Left ventricle myocardium superior (tissue), 1 donor: ENCODE data around the gene KANK4. TPM values are rescaled to one million over a fixed set of nuclear protein-coding genes. Genes with fewer than 3 reads are reported as not detected.
"Not testable (repeated sequence)": the region's sequence is repeated elsewhere in the genome, so short reads cannot be mapped to it uniquely, and the experiment has no call there.

Source experiments
- ATAC-seq: fragments of 200-7000 bp; cut with Tn5 transposase; one replicate; pipeline ENCODE4 v1.9.1; 2020; ENCODE audit warnings: mild to moderate bottlenecking, moderate library complexity
- DNase-seq: peaks from one replicate; pipeline ENCODE4 v3.0.0-alpha.2; 2020
- intact Hi-C: fragments of 100-400 bp; cut with micrococcal nuclease; formaldehyde crosslinking; loops from one replicate; pipeline ENCODE4 v1.11.0; 2022
- total RNA-seq: library from RNA; stranded (reverse); fragmentation: NEBNext Ultra II Directional; extraction: Animal tissue kit (Norgen Biotek cat#: 25700); gene quantifications from one replicate; pipeline ENCODE4 v1.2.1, GENCODE V29; 2021
- donor health status: DM: no; HTN: yes; CAD: no; lungs with severe emphysema.

Gene KANK4
- total RNA-seq, 1 donor from 2014 or later, result 0.25 TPM

DNA sequence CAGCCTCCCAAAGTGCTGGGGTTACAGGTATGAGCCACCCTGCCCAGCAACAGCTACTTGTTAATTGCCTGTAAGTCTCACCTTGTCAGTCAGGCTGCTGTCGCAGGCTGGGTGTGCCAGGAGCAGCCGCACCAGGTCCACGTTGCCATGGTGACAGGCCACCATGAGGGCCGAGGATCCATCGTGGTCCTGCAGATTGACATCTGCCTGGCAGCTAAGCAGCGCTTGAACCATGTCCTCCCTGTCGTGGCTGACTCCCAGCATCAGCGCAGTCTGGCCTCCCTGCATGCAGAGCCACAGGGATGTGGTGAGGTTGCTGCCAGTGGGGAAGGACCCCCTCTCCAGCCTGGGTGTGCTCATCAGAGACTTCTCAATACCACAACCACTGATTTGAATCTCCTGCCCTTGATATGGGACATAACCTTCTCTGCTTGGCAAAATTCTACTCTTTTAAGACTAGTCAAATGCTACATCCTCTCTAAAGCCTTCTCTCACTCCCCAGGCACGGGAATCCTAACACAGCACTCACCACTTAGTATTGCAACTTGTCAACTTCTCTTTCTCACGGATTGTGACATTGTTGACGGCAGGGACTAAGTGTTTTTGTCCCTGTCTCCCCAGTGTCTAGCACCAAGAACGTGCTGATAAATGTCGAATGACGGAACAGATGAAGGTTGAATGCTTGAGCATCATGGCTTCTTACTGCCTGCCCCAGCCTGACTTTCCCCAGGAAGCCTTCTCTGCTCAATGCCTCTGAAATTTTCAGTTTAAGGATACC is 71.7 kb downstream of the KANK4 start:
- intact Hi-C loops, result no loop called here
- DNase-seq, result no peak
- no peak for ATAC-seq

DNA sequence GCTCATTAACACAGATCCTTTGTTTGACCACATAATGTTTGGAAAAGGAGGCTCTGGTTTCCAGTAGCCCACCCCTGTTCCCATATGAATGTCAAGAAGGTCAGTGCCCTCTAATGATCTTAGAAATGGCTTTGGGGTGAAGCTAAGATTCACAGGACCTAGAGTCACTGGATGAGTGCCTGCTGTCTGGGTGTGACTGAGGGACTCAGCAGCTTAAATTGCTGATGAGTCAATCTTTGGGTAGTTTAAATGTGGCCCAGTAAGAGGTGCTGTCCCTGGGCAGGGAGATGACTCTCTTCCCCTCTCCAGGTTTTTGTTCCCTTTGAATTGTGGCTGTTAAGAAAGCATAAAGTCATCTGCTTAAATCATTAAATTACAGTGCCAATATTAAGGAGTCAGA is 74.0 kb downstream of the KANK4 start:
- intact Hi-C loops, result no loop called here
- no peak for DNase-seq
- ATAC-seq, result no peak

DNA sequence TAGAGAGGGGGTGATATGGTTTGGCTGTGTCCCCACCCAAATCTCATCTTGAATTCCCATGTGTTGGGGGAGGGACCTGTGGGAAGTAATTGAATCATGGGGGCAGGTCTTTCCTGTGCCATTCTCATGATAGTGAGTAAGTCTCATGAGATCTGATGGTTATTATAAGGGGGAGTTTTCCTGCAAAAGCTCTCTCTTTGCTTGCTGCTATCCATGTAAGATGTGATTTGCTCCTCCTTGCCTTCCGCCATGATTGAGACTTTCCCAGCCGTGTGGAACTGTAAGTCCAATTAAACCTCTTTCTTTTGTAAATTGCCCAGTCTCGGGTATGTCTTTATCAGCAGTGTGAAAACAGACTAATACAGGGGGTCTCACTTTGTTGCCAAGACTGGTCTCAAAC is 74.9 kb downstream of the KANK4 start:
- ATAC-seq, DNase-seq, intact Hi-C loops: not testable (repeated sequence)

DNA sequence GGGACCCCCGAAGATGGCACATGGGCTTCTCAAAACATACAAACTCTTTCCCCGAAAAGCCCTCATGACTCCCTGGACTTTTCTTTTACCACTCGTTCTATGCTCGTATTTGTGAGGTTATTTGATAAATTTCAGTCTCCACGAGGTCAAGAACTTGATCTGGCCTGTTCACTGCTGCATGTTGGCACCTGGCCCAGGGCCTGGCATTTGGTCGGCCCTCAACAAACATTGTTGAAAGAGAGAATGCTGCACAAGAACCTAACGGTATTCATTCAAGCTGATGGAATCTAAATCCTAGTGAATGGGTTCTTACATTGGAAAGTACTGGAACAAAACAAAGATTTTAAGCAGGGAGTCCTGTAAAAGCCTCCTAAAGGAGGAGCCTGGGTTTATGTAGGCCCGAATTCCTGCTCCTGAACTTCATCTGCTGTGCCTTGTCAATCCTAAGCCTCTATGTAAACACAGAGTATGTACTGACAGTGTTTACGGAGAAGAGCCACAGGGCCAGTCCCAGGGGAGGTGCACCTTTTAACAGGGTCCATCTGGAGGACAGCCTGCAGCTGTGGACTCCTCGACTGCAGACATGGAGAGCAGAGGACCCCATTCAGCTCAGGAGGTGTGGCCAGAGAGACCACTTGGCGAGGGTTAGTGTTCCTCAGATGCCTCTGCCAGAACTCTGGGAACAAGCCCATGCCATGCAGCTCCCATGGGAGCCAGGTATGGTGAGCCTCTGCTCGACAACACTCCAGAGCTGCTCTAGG is 77.7 kb downstream of the KANK4 start:
- intact Hi-C loops, result no loop called here
- no peak for ATAC-seq
- peak; percentile 65 for DNase-seq

DNA sequence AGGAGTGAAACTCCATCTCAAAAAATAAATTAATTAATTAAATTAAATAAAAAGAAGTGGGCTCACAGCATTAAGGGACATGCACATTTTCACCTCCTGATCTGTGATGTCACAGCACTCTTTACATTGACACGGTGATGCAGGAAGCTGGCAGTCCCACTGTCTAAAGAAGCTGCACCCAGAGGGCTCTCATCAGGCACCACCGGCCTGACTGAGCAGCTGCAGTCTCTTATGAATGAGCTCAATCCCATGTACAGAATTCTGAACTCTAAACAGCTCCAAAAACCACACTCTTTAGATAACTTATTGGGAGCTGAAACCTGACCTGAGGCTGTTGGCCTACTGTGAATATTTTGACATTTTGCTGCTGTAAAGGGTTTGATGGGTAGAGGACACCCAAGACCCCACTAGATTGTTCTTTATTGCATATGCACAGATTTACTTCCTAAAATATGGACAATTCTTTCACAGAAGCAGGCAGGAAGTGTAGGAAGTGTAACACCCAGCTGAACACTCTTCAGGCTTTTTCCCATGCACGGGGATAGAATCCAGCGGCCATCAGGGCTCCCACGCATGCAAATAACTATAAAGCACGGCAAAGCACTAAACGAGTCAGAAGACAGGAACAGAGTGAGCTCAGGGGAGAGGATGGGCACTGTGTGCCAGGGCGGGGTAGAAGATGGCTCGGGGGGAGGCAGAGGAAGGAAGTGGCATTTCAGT is 78.4 kb downstream of the KANK4 start:
- ATAC-seq (no peak), DNase-seq (no peak)
- intact Hi-C loops, result no loop called here

DNA sequence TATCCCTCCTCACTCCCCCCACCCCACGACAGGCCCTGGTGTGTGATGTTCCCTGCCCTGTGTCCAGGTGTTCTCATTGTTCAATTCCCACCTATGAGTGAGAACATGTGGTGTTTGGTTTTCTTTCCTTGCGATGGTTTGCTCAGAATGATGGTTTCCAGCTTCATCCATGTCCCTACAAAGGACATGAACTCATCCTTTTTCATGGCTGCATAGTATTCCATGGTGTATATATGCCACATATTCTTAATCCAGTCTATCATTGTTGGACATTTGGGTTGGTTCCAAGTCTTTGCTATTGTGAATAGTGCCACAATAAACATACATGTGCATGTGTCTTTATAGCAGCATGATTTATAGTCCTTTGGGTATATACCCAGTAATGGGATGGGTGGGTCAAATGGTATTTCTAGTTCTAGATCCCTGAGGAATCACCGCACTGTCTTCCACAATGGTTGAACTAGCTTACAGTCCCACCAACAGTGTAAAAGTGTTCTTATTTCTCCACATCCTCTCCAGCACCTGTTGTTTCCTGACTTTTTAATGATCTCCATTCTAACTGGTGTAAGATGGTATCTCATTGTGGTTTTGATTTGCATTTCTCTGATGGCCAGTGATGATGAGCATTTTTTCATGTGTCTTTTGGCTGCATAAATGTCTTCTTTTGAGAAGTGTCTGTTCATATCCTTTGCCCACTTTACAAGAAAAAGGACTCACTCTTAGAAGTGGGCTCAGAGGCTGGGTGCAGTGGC is 79.4 kb downstream of the KANK4 start:
- intact Hi-C loops, ATAC-seq, DNase-seq: not testable (repeated sequence)

DNA sequence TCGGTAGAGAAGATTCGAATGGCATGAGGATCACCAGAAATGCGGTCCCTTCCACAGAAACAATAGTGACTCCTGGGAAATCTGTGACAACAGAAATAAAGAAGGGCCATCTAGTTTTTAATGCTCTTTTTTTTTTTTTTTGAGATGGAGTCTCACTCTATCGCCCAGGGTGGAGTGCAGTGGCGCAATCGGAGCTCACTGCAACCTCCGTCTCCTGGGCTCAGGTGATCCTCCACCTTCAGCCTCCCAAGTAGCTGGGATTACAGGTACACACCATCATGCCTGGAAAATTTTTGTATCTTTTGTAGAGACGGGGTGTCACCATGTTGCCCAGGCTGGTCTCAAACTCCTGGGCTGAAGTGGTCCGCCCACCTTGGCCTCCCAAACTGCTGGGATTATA is 80.7 kb downstream of the KANK4 start:
- intact Hi-C loops, result no loop called here
- ATAC-seq (no peak), DNase-seq (no peak)

DNA sequence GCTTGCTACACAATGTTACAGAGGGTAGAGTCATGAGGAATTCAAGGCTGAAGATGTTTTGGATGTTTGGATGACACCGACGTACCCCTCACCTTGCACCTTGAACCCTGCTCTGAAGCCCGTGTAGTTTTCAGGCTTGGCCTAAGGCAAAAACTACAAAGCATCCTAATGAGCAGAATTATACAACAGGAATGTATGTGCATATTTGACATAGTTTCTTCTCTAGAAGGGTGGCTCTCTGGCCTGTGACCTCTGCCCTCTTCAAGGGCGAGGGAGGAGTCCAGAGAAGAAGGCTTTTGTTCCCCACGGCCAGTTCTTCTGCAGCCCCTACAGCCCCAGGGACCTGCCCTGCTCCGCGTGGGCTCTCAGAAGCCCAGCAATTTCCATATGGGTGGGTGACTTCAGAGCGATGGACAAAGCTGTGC is 81.3 kb downstream of the KANK4 start:
- no peak for ATAC-seq
- intact Hi-C loops, result no loop called here
- DNase-seq, result no peak

DNA sequence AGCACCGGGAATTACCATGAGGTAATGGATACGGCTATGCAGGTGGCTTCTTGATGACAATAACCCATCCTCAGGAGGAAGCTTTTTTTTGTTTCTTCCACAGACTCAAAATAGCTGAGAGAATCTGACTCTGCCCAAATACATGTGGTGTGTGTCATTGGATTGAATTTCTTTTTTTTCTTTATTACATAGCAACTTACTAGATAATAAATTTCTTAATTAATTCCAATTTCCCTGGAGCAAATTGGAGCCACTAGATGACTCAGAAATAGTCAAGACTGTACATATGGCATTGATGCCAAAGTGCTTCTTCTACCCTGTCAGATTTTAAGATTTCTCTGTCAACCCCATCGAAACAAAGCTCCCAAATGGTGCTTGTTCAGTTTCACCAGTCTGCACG is 81.9 kb downstream of the KANK4 start:
- no peak for DNase-seq
- intact Hi-C loops, result no loop called here
- no peak for ATAC-seq

DNA sequence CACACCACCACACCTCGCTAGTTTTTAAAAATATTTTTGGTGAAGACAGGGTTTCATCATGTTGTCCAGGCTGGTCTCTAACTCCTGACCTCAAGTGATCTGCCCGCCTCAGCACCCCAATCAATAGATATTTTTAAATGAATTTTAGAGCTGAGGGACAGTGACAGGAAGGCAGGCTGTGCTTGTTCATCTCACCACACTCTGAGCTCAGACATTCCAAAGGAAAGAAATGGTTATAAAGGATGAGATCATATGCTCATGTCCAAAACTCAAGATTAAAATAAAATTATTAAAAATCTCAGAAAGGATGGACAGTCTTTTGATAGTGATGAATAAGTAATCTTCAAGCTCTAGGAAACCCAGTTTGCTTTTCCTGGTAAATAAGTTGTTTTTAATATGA is 83.7 kb downstream of the KANK4 start:
- intact Hi-C loops, result no loop called here
- DNase-seq (no peak), ATAC-seq (no peak)

DNA sequence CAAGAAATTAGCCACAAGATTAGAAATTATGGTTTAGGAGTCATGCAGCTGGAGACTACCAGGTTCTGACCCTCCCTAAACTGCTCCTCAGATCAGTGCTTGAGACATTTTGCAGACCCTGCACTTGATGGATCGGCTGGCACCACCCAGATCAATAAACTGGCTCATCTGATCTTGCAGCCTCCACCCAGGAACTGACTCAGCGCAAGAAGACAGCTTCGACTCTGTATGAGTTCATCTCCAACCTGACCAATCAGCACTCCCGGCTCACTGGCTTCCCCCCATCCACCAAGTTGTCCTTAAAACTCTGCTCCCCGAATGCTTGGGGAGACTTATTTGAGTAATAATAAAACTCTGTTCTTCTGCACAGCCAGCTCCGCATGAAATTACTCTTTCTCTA is 84.5 kb downstream of the KANK4 start:
- ATAC-seq, result no peak

DNA sequence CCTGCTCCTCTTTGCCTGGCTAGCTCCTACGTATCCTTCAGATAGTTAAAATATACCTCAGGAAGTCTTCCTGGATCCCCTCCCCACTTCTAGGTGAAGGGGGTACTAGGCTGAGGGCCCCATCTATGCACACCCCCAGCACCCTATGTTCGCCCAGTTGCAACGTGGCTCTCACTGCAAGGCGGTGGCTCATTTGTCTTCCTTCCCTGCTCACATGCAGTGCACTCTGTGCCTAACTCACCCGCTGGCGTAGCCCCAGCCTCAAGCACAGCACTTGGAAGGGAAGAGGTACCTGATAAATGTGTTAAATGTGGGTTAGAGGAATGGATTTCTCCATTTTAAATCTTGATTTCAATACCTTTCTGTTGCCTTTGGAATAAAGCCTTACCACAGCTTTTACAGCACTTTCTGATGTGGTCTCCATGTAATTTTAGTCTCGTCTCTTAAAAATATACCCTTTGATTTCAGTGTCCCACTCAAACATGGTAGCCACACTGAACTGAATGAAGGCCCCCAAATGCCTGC is 85.2 kb downstream of the KANK4 start:
- intact Hi-C loops, result no loop called here
- no peak for DNase-seq

More for the DNA sequence above, 84.5 kb downstream of the KANK4 start:
- intact Hi-C loops, result no loop called here
- DNase-seq, result no peak

DNA sequence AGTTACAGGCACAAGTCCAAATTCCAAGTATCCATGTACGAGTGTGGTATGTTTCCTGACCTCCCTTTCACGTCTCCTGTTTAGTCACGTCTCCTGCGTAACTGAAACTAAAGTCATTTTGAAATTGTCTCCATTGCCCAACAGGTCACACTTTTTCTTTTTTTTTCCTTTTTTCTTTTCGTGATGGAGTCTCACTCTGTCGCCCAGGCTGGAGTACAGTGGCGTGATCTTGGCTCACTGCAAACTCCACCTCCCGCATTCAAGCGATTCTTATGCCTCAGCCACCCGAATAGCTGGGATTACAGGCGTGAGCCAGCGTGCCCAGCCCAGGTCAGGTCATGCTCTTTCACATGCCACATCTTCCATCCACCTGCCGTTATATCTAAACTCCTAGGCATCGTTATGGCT is 86.4 kb downstream of the KANK4 start:
- intact Hi-C loops, result no loop called here
- no peak for DNase-seq
- ATAC-seq, result no peak

More for the DNA sequence above, 85.2 kb downstream of the KANK4 start:
- no peak for ATAC-seq

DNA sequence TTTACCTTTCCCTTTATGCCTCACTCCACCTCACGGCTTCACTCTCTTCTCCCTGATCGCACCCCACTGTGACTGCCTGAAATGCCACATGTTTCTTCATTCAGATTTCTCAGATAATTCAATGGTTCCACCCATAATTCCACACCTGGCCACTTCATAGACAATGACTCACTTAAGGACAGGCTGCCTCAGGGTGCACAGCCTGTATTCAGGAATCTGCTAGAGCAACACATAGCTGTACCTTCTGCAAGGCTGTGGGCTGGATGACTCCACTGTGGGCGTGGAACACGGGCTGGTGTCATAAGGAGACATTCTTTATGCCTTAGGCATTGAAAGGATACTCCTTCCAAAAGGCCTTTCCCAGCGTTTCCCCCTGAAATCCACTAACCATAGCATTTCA is 88.5 kb downstream of the KANK4 start:
- intact Hi-C loops, result no loop called here
- ATAC-seq, result no peak
- no peak for DNase-seq

DNA sequence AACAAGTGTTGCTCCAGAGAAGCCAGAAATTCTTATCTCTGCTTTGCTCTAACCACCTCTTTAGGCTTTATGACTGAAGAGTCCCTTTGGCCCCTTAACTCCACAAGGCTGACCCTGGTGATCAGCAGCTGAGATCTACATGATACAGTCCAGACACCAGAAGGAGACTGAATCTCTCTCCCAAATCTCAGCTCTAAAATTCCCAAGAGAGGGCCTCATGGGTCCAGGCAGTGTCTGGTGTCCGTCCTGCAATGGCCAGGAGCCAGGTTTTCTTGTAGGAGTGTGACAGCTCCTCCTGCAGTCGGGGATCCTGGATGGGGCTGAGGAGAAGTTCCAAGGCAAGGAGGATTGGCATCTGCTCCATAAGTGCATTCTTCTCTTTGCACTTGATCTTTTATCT is 89.3 kb downstream of the KANK4 start:
- intact Hi-C loops, result no loop called here
- ATAC-seq, result no peak
- no peak for DNase-seq

DNA sequence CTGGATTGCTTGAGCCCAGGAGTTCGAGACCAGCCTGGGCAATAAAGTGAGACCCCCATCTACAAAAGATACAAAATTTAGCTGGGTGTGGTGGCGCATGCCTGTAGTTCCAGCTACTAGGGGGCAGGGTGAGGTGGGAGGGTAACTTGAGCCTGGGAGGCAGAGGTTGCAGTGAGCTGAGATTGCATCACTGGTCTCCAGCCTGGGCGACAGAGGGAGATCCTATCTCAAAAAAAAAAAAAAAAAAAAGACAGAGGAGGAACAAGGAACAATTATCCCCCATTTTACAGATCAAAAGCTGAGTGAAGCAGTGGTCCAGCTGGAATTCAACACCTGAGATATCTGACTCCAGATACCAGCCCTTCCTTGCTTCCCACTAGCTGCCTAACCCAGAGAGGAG is 89.8 kb downstream of the KANK4 start:
- intact Hi-C loops, result no loop called here
- DNase-seq, result no peak
- ATAC-seq, result no peak

DNA sequence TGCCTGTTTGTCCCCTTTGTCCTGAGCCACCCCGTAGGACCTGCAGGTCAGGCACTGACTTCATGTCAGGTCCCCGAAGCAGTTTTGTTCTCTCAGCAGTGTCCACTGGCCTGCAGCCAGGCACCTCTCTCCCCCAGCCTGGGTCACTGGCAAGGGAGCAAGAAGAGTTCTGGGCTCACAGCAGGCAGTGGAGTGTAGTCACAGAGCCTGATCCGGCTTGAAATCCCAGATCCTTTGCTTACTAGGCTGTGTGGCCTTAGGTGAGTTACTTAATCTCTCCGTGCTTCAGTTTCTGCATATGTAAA is 90.4 kb downstream of the KANK4 start:
- DNase-seq (peak; percentile 33), ATAC-seq (no peak)
- intact Hi-C loops, result no loop called here

DNA sequence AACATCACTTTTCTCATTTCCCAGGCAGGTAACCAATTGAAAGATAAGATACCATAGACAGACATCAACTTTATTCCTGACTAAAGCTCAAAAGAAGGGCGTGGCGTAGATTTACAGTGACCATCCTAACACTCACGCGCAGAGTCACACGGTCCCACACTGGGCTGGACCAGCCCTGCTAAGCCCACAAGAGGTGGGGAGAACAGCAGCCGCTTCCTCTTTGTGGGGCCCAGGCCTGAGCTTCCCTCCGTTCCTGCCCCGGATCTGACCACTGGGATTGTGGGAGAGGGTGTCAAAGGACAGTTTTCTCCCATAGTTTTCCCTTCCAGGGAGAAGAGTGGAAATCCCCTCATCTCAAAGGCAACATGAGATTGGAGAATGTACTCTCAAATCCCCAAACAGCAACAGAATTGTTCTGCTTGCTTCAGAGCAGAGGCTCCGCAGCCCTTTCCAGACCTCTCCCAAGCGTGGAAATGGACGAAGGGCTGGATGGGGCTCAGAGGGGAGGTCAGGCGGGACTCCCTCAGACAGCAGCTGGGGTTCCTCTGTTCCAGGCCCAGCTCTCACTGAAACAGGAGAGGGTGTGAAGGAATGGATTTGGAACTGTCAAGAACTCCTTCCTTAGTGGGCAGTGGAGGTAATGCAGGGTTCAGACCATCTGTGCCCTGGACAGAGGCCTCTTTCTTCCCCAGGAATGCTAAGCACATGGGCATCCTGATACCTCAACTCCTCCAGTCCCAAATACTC is 90.9 kb downstream of the KANK4 start:
- DNase-seq (no peak), ATAC-seq (no peak)
- intact Hi-C loops, result no loop called here

DNA sequence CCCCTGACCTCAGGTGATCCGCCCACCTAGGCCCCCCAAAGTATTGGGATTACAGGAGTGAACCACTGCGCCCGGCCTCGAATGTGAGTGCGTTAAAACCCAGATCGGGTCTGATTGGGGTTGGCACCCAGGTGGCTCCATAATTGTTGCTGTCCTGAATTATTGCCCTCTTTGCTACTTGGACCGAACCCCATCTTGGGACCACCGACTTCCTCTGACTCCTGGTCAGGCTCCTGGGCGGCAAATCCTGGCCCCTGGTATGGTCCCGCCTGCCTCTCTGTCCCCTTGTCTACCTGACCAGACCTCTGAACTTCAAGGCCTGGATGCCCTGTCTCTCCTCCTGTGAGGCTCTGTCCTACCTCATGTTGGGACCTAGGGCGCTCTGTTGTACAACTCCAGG is 91.7 kb downstream of the KANK4 start:
- ATAC-seq, result no peak
- intact Hi-C loops, result no loop called here
- DNase-seq, result no peak
